Measurements from ENCODE around the gene FOXO3. TPM values are rescaled to one million over a fixed set of nuclear protein-coding genes. Genes with fewer than 3 reads are reported as not detected.

The FOXO3 gene
- total and polyA plus RNA-seq, 8 donors = 50.0 to 71.1 (median 63.1) TPM

DNA sequence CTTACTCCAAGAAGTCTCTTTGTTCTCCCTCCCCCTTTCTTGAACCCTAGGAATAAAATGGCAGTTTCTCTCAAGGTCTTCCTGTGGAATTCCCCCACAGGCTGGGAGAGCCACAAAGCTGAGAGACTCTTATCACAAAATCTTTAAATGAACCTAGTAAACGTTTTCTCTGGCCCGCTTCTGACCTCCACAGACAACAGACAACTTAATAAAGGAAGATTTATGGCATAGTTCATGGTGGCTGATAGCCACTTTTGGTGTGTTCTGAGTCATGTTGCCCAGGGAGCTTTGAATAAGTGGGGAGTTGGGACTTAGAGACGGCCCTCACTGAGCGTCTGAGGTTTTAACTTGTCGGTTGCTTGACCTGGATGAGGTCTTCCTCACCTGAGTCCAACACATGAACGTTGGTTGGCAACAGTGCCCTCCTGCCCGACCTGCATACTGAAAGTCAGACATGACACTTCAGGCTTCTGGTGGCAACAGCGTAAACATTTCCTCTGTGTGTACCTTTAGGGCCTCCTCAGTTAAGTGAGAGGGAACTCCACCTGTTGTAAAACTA, 124.1 kb downstream of the FOXO3 start:
- TF ChIP-seq CTCF (IDR thresholded peaks at IDR 0.05) = no peak
- H3K36me3 ChIP-seq = peaks cover 0 to 14% of the 10 kb centered on the region in 2 donors
- intact Hi-C loops (cut with DNase I) = no loop called here
- ATAC-seq = peak; percentile 44
- H3K4me3 ChIP-seq = no peak overlapping the region
- DNase-seq = peak in 1 of 4 donors; percentile 59
- no peaks in the 10 kb centered on the region for H3K9me3 ChIP-seq
- peaks cover 22 to 31% of the 10 kb centered on the region in 2 donors for H3K4me1 ChIP-seq
- H3K27ac ChIP-seq = peak overlapping the region; percentile 39 to 49
- H3K27me3 ChIP-seq = no peaks in the 10 kb centered on the region

DNA sequence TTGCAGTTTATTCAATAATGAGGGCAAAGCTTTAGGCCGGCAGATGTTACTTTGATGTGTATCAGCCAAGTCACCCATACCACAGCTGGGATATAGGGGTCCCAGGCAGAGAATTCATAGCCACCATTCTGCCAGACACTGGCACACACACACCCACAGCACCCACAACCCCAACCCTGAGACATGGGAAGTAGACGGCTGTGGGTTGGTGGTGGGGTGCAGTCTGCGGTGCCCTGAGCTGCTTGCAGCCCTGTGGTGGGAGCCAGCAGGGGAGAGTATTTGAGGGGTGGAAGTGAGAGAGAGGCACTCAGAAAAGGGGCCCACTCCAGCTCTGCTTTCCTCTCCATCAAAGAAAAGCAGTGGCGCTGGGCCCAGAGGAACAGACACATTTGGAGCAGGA, 125.3 kb downstream of the FOXO3 start:
- peaks cover 24 to 40% of the 10 kb centered on the region in 2 donors for H3K4me1 ChIP-seq
- no peak overlapping the region for H3K4me3 ChIP-seq
- no peak overlapping the region for H3K27ac ChIP-seq
- peaks cover 0 to 14% of the 10 kb centered on the region in 2 donors for H3K36me3 ChIP-seq
- intact Hi-C loops (cut with DNase I) = no loop called here
- ATAC-seq (no peak), DNase-seq (no peak)
- H3K27me3 ChIP-seq = no peaks in the 10 kb centered on the region
- no peak for TF ChIP-seq CTCF (IDR thresholded peaks at IDR 0.05)
- no peaks in the 10 kb centered on the region for H3K9me3 ChIP-seq

GRCh38 chr6:108686896-108687295, 126.2 kb downstream of the FOXO3 start:
- intact Hi-C loops (cut with DNase I) = no loop called here
- H3K9me3 ChIP-seq = no peaks in the 10 kb centered on the region
- DNase-seq (no peak), ATAC-seq (no peak)
- H3K36me3 ChIP-seq = peaks cover 0 to 14% of the 10 kb centered on the region in 2 donors
- TF ChIP-seq CTCF (IDR thresholded peaks at IDR 0.05) = no peak
- no peaks in the 10 kb centered on the region for H3K27me3 ChIP-seq
- H3K4me3 ChIP-seq = no peak overlapping the region
- no peak overlapping the region for H3K27ac ChIP-seq
- peaks cover 24 to 40% of the 10 kb centered on the region in 2 donors for H3K4me1 ChIP-seq

DNA sequence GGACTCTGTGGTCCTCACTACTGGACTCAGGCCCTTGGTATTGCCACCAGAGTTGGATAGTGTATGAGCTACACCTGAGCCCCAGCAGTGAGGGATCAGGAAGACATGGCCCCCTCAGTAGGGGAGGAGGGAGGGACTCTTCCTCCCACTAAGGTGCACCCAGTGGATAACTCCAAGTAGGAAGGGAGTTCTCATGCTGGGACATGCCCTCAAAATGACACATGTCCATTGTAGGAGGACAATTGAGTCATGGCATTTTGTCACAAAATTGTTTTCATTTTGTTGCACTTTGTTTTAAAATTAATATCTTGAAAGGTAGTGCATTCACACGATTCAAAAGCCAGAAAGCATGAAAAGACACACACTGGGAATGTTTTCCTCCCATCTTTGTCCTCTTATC, 127.2 kb downstream of the FOXO3 start:
- TF ChIP-seq CTCF (IDR thresholded peaks at IDR 0.05) = no peak
- ATAC-seq (no peak), DNase-seq (no peak)
- intact Hi-C loops (cut with DNase I) = no loop called here
- Histone ChIP-seq H3K27ac (no peak overlapping the region), H3K4me3 (no peak overlapping the region), H3K27me3 (no peaks in the 10 kb centered on the region), H3K4me1 (peaks cover 24 to 40% of the 10 kb centered on the region in 2 donors), H3K9me3 (no peaks in the 10 kb centered on the region), H3K36me3 (peaks cover 0 to 14% of the 10 kb centered on the region in 2 donors)

DNA sequence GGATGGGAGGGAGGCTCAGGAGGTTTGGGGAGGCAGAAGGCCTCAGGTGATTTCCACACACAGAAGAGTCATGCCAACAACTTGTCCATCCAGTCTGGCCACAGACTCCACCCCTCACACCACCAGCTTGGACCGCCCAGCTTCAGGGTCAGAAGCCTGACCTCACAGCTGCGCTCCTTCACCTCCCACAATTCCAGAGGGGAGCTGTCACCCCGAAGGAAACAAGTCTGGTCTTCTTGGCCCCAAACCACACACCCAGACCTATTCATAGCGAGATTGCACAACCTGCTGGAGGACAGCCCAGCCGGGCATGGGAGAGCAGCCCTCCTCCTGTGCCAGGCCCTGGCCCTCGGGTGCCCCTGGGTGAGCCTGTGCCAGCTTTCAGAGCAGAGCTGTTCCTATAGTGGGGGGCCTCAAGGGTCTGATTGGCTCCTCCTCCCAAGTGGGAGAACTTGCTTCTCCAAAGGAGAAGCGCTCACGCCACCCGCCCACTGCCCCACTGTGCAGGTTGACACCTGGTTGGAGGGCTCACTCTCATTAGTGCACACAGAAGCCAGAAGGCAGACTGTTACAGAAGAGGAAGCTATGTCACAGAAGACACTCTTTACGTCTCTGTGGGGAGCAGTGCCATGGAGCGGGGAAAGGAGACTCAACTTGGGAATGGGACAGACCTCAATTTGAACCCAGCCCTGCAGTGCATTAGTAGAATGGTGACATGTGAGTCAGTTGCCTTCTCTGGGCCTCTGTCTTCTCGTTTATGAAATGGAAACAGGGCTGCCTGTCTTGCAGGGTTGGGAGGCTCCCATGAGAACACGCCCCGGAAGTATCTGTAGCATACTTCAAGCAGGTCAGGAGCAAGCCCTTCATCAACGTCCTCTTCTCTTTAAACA, 128.8 kb downstream of the FOXO3 start:
- ATAC-seq (peak; percentile 92), DNase-seq (peak; percentile 87 to 91 (median 89))
- peaks cover 22 to 35% of the 10 kb centered on the region in 2 donors for H3K4me1 ChIP-seq
- H3K4me3 ChIP-seq = no peak overlapping the region
- no peak for TF ChIP-seq CTCF (IDR thresholded peaks at IDR 0.05)
- intact Hi-C loops (cut with DNase I) = no loop called here
- H3K27ac ChIP-seq = peak overlapping the region; percentile 62 to 67
- H3K36me3 ChIP-seq = peaks cover 0 to 14% of the 10 kb centered on the region in 2 donors
- H3K9me3 ChIP-seq = no peaks in the 10 kb centered on the region
- H3K27me3 ChIP-seq = no peaks in the 10 kb centered on the region

All from left lung (tissue), 10 donors.